HG03175 (cell line): ENCODE measurements around the gene CSNK1G3.
"Not testable (repeated sequence)": the region's sequence is repeated elsewhere in the genome, so short reads cannot be mapped to it uniquely, and the experiment has no call there.

ENCODE experiments used
- ATAC-seq: cut with Tn5 transposase; IDR thresholded peaks from one replicate; pipeline ENCODE4 v1.9.1; 2021; ENCODE audit warnings: mild to moderate bottlenecking, moderate library complexity; ENCODE audit not compliant: unreplicated experiment

CSNK1G3 gene

DNA sequence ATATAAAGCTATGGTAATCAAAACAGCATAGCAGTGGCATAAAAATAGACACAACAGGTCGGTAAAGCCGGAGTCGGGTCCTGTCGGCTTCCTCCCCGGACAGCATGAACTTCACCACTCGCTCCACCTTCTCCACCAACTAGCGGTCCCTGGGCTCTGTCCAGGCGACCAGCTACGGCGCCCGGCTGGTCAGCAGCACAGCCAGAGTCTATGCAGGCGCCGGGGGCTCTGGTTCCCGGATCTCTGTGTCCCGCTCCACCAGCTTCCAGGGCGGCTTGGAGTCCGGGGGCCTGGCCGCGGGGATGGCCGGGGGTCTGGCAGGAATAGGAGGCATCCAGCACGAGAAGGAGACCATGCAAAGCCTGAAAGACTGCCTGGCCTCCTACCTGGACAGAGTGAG is 124.0 kb downstream of the CSNK1G3 start:
- no peak for ATAC-seq

- not testable (repeated sequence) for ATAC-seq
These were observed 125.1 kb downstream of the CSNK1G3 start for GRCh38 chr5:123637028-123637427.

DNA sequence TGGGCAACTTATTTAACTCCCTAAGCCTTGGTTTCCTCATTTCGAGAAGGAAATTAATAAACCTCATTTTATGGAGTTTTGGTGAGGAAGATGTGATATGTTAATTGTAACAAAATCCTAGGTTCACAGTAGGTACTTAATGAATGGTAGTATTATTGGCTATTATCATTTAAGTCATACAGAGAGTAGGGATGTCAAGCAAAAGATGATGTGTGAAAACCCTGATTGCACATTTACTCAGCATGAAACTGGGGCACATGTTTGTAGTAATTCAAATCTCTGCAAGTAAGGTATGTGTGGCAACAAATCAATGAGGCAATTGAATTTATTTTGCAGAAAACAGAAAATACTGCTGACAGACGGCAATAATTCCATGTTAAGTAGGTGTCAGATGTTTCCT is 127.3 kb downstream of the CSNK1G3 start:
- no peak for ATAC-seq

DNA sequence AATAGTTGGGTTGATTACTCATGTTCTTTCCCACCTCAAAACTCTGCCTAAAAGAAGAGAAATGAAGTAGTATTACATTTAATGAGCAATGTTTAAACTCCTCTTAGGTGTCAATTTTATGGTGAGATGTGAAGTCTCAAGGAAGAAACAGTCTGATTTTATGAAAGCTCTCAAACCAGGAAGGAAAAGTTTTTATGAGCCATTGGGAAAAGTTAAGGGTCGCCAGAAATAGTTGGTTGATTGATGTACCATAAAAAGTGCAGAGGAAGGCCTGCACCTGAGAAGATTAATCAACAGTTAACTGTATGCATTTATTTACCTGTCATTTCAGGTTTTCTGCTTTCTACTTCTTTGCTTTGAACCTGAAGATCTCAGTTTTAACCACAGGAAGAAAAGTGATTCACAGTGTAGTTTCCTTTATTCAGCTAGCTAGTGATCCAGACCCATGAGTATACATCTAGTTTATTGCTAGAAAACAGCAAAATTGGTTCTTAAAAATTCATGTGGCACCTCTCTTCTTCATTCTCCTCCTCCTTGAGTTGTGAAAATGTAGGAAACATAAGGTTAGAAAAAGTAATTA is 133.1 kb downstream of the CSNK1G3 start:
- ATAC-seq = no peak

- ATAC-seq = no peak
These were observed 135.1 kb downstream of the CSNK1G3 start for GRCh38 chr5:123647066-123647465.

GRCh38 chr5:123651234-123651633 is 139.3 kb downstream of the CSNK1G3 start:
- ATAC-seq = no peak

DNA sequence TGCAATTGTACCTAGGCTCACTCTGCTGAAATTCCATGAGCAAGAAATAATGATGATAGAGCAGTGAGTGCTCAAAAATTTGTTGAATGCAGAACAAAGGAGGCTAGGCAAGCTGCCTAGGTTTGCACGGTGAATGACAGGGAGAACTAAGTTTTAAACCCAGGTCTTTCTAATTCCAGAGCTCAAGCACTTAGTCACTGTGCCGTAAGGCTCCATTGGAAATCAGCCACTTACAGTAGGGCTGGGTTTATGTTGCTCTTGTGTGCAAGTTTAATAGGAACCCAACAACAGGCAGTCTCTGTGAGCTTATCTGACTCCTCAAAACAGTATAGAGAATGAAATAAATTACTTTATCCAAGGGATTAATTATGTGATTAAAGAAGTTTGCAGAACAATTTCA is 147.0 kb downstream of the CSNK1G3 start:
- no peak for ATAC-seq

GRCh38 chr5:123659495-123659894 is 147.5 kb downstream of the CSNK1G3 start:
- no peak for ATAC-seq

DNA sequence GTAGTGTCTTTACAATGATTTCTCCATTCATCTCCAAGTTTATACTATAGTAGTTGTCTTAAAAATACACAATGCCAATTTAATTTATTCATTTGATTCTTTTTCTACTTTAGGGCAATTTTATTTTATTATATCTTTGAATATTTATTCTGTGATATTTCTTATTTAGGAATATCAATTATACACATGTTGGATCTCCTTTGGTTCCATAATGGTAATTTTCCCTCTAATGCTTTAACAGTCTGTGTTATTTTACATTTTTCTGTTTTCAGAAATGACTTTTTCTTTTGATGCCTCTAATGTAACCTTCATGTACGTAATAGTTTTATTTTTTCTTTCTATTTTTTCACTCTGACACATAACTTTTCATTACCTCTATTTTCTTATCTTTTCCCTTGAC is 153.0 kb downstream of the CSNK1G3 start:
- ATAC-seq = no peak

GRCh38 chr5:123665822-123666371 is 153.9 kb downstream of the CSNK1G3 start:
- no peak for ATAC-seq
